Measurements from ENCODE around the gene GPS2. TPM values are rescaled to one million over a fixed set of nuclear protein-coding genes. Genes with fewer than 3 reads are reported as not detected.

The GPS2 gene, protein sequence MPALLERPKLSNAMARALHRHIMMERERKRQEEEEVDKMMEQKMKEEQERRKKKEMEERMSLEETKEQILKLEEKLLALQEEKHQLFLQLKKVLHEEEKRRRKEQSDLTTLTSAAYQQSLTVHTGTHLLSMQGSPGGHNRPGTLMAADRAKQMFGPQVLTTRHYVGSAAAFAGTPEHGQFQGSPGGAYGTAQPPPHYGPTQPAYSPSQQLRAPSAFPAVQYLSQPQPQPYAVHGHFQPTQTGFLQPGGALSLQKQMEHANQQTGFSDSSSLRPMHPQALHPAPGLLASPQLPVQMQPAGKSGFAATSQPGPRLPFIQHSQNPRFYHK
- 51.6 and 61.3 TPM in 2 replicates for total RNA-seq
- polyA plus RNA-seq: 132 and 169 TPM in 2 replicates
- polyA plus RNA-seq (2011; cell fraction: cytosol; rRNA removed): 66.4 and 66.8 TPM in 2 replicates
- polyA plus RNA-seq (2011; cell fraction: nucleus; rRNA removed): 147 and 155 TPM in 2 replicates
- polyA plus RNA-seq (2012): 41.6 and 49.6 TPM in 2 replicates
- polyA minus RNA-seq: 36.4 and 58.1 TPM in 2 replicates
- polyA minus RNA-seq (2011; cell fraction: cytosol; rRNA and poly(A)+ RNA removed): 35.6 TPM
- polyA minus RNA-seq (2011; cell fraction: nucleus; rRNA and poly(A)+ RNA removed): 25.4 and 30.0 TPM in 2 replicates
- Bru-seq, nascent RNA: percentile 45 among the genes with signal in this experiment
- BruChase-seq, experiment 1, labeled RNA remaining after a 6-hour chase: percentile 86 among the genes with signal in this experiment
- percentile 73 among the genes with signal in this experiment for BruChase-seq, experiment 2, labeled RNA remaining after a 2-hour chase
- long read RNA-seq, transcript GPS2-202 (10 exons, 1,371 nt): minor isoform, 51 of 609 reads
- long read RNA-seq, transcript GPS2-201 (11 exons, 1,379 nt): major isoform, 118 of 609 reads
- long read RNA-seq, partial matches to known transcripts: 5 of 609 reads
- long read RNA-seq, other reads (novel, unspliced or antisense): 431 of 609 reads

DNA sequence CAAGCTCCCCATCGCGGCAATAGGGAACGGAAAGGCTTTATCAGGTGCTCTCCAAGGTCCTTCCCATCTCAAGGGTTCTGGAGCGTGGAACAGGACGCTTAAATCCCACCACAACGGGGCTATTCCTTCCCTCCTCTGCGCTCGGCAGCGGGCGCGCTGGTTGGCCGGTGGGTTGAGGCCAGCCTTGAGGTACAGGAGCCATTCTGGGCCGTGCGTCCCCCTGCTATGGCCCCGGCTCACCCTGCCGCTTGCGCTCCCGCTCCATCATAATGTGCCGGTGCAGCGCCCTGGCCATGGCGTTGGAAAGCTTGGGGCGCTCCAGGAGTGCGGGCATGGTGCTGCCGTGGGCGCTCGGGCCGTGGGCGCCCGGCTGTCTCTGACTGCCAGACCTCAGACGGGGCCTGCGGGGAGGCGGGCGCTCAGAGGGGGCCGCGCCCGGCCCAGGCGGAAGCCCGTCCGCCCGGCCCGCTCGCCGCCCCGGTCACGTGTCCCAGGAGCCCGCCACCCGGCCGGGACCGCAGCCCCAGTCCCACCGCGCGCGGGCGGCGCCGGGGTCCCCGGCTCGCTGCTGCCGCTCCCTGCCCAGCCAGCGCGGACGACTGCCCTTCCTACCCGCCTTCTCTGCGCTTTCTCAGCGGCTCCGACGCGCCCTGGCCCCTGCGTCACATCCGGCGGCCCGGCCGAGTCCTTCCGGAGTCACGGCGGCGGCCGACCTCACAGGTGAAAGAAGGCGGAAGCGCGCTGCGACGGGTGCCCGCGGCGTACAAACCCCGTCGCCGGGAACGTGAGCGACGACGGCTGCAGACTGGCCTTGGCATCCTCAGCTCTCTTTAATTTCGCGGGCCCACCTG lies at the start of gene GPS2:
TSS of gene GPS2 (minus strand) at position 642 of the 851 bp plus-strand sequence. CDS start at position 334, 308 bp downstream.
- Histone ChIP-seq H3K9me1 (replicated peaks; ENCODE audit: control insufficient read depth, extremely low read depth, insufficient read depth, low read length) (no peaks in the 10 kb centered on the region), H3K27me3 (ENCODE audit: control insufficient read depth in 2 of 2, insufficient read depth in 2 of 2, low read length in 2 of 2) (no peaks in the 10 kb centered on the region), H3K9ac (replicated peaks; ENCODE audit: extremely low read depth, insufficient read depth, low read length) (peak within 1 kb of the TSS; percentile 49), H3K27ac (ENCODE audit: insufficient read depth, low read depth, low read length) (peak within 1 kb of the TSS; percentile 65), H2AFZ (ENCODE audit: low read depth, low read length) (peak within 1 kb of the TSS; percentile 75), H3K4me2 (ENCODE audit: insufficient read depth, low read length) (peak within 1 kb of the TSS; percentile 60), H3K9me3 (replicated peaks; ENCODE audit: control insufficient read depth, insufficient read depth, low read length) (no peaks in the 10 kb centered on the region), H3K36me3 (ENCODE audit: control insufficient read depth in 2 of 2, extremely low read depth in 1 of 2, insufficient read depth in 2 of 2, low read length in 2 of 2) (peaks cover 29 to 48% of the 10 kb centered on the region in 2 experiments), H3K79me2 (ENCODE audit: control insufficient read depth, insufficient read depth, low read length) (peaks cover 24% of the 10 kb centered on the region), H3K4me1 (ENCODE audit: control insufficient read depth, extremely low read depth, insufficient read depth, low read length) (peaks cover 27% of the 10 kb centered on the region), H3K4me3 (replicated peaks in 1 of 3; ENCODE audit: insufficient read depth in 1 of 3, low read depth in 1 of 3, low read length in 3 of 3) (peak within 1 kb of the TSS; percentile 12 to 87 (median 64)), H4K20me1 (replicated peaks; ENCODE audit: control insufficient read depth, extremely low read depth, insufficient read depth, low read length) (peaks cover 2% of the 10 kb centered on the region)
- dilution Hi-C loops (cut with MboI; ENCODE audit: extremely low pct_ligation_motif_present, low sequenced_read_pairs) (no loop called here), intact Hi-C loops (cut with micrococcal nuclease) (loop anchor here (1.0 kb wide), 1 partner anchor 14 kb away; the partner anchor contains the start of gene NEURL4)
- ChIA-PET CTCF (interaction anchor here (0.7 to 1.8 kb wide), 6 partner anchors 14 to 269 kb away, joined by 3 to 10 read pairs (median 3); partner anchors contain the start of genes NEURL4 and SLC2A4), POLR2A (interaction anchor here (1.0 kb wide), 1 partner anchor 15 kb away, joined by 3 read pairs; the partner anchor contains the start of gene NEURL4)
- peak; percentile 84 for DNase-seq (ENCODE audit: low read depth, low spot score)
- FAIRE-seq: peak; percentile 93
- no TSS peak for BruUV-seq (replicated peaks)
- TF ChIP-seq, protein P1, sequence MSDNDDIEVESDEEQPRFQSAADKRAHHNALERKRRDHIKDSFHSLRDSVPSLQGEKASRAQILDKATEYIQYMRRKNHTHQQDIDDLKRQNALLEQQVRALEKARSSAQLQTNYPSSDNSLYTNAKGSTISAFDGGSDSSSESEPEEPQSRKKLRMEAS (IDR thresholded peaks at IDR 0.05; ENCODE audit: insufficient read depth, insufficient read length): no peak
- TF ChIP-seq POLR2A (IDR thresholded peaks at IDR 0.05; ENCODE audit: low read depth, low read length) (peak; percentile 76), POLR2AphosphoS5 (IDR thresholded peaks at IDR 0.05; ENCODE audit: insufficient read depth, low read depth, low read length) (peak; percentile 92)
- TF ChIP-seq, protein P2, sequence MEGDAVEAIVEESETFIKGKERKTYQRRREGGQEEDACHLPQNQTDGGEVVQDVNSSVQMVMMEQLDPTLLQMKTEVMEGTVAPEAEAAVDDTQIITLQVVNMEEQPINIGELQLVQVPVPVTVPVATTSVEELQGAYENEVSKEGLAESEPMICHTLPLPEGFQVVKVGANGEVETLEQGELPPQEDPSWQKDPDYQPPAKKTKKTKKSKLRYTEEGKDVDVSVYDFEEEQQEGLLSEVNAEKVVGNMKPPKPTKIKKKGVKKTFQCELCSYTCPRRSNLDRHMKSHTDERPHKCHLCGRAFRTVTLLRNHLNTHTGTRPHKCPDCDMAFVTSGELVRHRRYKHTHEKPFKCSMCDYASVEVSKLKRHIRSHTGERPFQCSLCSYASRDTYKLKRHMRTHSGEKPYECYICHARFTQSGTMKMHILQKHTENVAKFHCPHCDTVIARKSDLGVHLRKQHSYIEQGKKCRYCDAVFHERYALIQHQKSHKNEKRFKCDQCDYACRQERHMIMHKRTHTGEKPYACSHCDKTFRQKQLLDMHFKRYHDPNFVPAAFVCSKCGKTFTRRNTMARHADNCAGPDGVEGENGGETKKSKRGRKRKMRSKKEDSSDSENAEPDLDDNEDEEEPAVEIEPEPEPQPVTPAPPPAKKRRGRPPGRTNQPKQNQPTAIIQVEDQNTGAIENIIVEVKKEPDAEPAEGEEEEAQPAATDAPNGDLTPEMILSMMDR (IDR thresholded peaks at IDR 0.05; ENCODE audit: extremely low read depth in 1 of 2, insufficient read depth in 1 of 2, low read depth in 1 of 2, low read length in 2 of 2): no peak

All from endothelial cell of umbilical vein (primary cell).